ENCODE data around the gene PELI3.

Gene PELI3

GRCh38 chr11:66495401-66495854 is 28.7 kb downstream of the PELI3 start:
- no peak for TF ChIP-seq CTCF (IDR thresholded peaks at IDR 0.05)

GRCh38 chr11:66497206-66497605 is 30.5 kb downstream of the PELI3 start:
- Histone ChIP-seq H3K4me3 (no peak overlapping the region), H3K27ac (no peak overlapping the region)
- no peak for DNase-seq (ENCODE audit: low spot score)
- no peak for TF ChIP-seq CTCF (IDR thresholded peaks at IDR 0.05)

More at GRCh38 chr11:66495401-66495854, 28.7 kb downstream of the PELI3 start:
- Histone ChIP-seq H3K4me3 (no peak overlapping the region), H3K27ac (no peak overlapping the region)
- DNase-seq (ENCODE audit: low spot score): no peak

- Histone ChIP-seq H3K27ac (no peak overlapping the region), H3K4me3 (no peak overlapping the region)
- no peak for DNase-seq (ENCODE audit: low spot score)
- TF ChIP-seq CTCF (IDR thresholded peaks at IDR 0.05): no peak
Observed at GRCh38 chr11:66498506-66498905, 31.8 kb downstream of the PELI3 start.

GRCh38 chr11:66505276-66505816 is 38.6 kb downstream of the PELI3 start:
- Histone ChIP-seq H3K4me3 (no peak overlapping the region), H3K27ac (no peak overlapping the region)
- no peak for DNase-seq (ENCODE audit: low spot score)
- TF ChIP-seq CTCF (IDR thresholded peaks at IDR 0.05): no peak

- no peak for DNase-seq (ENCODE audit: low spot score)
- H3K27ac ChIP-seq: no peak overlapping the region
- TF ChIP-seq CTCF (IDR thresholded peaks at IDR 0.05): no peak
- no peak overlapping the region for H3K4me3 ChIP-seq
Observed at GRCh38 chr11:66509131-66509561, 42.4 kb downstream of the PELI3 start.

- no peak for TF ChIP-seq CTCF (IDR thresholded peaks at IDR 0.05)
- peak within 1 kb of the TSS; percentile 64 to 75 for H3K27ac ChIP-seq
- H3K4me3 ChIP-seq: peak within 1 kb of the TSS; percentile 74
- peak; percentile 90 for DNase-seq (ENCODE audit: low spot score)
Observed at GRCh38 chr11:66510271-66510989, 43.7 kb downstream of the PELI3 start, which contains the start of gene BBS1. TSS of gene BBS1 (plus strand) at chr11:66510635. CDS start at chr11:66510660, 25 bp downstream.

- TF ChIP-seq CTCF (IDR thresholded peaks at IDR 0.05): no peak
- no peak for DNase-seq (ENCODE audit: low spot score)
- H3K4me3 ChIP-seq: peak overlapping the region; percentile 74
- peak overlapping the region in 1 of 2 donors; percentile 75 for H3K27ac ChIP-seq
Observed at GRCh38 chr11:66510990-66511339, 44.3 kb downstream of the PELI3 start.

Data from coronary artery (tissue), 2 donors.